ENCODE data around the gene CHST15. TPM values are rescaled to one million over a fixed set of nuclear protein-coding genes. Genes with fewer than 3 reads are reported as not detected.

CHST15 gene
- total RNA-seq, 1 donor from 2014 or later, result 4.5 TPM

DNA sequence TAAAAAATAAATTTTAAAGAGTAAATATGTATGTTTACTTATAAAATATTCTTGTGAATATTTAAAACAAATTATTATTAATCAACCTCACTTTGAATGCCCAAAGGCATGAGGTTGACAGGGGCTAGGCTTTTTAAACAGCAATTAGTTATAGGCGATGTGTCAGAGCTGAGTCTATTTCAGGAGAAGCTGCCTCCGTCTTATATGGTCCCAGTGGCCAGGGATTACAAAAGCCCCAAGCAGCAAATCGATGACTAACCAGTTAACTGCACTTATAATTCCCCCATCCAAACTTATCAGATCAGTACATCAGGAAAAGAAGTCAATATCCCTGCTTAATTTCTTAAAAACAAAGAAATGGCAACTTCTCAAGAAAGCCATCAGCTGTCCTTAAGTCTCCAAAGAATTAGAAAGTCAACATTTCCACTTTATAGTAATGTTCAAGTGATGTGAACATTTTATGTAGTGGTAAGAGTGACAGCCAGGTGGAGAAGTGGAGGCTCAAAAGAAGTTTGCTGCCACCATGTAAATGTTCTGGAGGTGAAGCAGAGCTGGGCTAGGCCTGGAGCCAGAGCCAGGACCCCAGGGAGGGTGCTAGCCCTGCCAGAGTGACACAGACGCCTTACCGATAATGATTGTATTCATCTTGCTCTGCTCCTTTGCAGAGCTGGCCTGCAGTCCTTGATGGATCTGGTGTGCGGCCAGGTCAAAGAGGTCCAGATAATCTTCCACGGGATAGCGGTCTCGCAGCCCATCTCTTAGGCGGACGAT is 51.5 kb downstream of the CHST15 start:
- intact Hi-C loops (cut with micrococcal nuclease), result no loop called here

DNA sequence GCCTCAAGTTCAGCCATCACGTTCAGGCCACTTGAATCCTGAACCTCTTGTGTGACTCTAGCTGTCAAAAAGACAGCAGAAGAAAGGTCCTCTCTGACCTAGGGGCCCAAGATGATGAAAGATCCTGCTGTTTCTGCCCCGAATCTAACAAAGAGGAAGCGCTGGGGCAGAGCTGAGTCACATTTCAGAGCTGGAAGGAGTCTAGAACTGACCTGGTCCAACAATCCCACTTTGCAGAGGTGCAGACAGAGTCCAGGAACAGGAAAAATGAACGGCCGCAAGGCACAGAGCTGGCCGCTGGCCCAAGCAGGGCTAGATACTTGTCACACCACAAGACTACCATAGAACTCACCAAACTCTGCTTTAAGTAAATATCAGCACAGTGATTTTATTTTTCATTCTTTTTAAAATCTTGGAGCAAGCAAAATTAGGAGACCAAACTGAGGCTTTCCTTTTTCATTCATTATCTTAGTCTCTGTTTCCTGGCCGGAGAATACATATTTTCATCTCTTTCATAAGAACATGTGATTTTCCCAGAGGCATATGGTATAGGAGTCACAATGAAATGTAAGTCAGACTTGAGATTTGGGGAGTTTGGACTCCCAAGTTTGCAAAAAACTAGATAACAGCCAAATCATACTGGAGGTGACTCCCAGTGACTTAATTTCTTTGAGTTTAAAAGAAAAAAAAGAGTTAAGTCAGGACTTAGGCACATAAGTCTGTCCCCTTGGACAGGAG is 52.8 kb downstream of the CHST15 start:
- Histone ChIP-seq H3K36me3 (peaks cover 4% of the 10 kb centered on the region), H3K4me1 (peaks cover 8% of the 10 kb centered on the region), H3K4me3 (no peak overlapping the region), H3K27ac (replicated peaks) (no peak overlapping the region), H3K27me3 (ENCODE audit: low read depth) (peaks cover 2% of the 10 kb centered on the region), H3K9me3 (replicated peaks) (no peaks in the 10 kb centered on the region)
- intact Hi-C loops (cut with micrococcal nuclease), result no loop called here
- TF ChIP-seq, protein P1, sequence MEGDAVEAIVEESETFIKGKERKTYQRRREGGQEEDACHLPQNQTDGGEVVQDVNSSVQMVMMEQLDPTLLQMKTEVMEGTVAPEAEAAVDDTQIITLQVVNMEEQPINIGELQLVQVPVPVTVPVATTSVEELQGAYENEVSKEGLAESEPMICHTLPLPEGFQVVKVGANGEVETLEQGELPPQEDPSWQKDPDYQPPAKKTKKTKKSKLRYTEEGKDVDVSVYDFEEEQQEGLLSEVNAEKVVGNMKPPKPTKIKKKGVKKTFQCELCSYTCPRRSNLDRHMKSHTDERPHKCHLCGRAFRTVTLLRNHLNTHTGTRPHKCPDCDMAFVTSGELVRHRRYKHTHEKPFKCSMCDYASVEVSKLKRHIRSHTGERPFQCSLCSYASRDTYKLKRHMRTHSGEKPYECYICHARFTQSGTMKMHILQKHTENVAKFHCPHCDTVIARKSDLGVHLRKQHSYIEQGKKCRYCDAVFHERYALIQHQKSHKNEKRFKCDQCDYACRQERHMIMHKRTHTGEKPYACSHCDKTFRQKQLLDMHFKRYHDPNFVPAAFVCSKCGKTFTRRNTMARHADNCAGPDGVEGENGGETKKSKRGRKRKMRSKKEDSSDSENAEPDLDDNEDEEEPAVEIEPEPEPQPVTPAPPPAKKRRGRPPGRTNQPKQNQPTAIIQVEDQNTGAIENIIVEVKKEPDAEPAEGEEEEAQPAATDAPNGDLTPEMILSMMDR (IDR thresholded peaks at IDR 0.05; ENCODE audit: borderline replicate concordance), result no peak
- no peak for DNase-seq

More for the DNA sequence above, 51.5 kb downstream of the CHST15 start:
- Histone ChIP-seq H3K27ac (replicated peaks) (no peak overlapping the region), H3K4me1 (peaks cover 8% of the 10 kb centered on the region), H3K9me3 (replicated peaks) (peaks cover 9% of the 10 kb centered on the region), H3K27me3 (ENCODE audit: low read depth) (peaks cover 7% of the 10 kb centered on the region), H3K4me3 (no peak overlapping the region), H3K36me3 (peaks cover 2% of the 10 kb centered on the region)
- TF ChIP-seq, protein P1 (IDR thresholded peaks at IDR 0.05; ENCODE audit: borderline replicate concordance), result no peak
- DNase-seq, result no peak

DNA sequence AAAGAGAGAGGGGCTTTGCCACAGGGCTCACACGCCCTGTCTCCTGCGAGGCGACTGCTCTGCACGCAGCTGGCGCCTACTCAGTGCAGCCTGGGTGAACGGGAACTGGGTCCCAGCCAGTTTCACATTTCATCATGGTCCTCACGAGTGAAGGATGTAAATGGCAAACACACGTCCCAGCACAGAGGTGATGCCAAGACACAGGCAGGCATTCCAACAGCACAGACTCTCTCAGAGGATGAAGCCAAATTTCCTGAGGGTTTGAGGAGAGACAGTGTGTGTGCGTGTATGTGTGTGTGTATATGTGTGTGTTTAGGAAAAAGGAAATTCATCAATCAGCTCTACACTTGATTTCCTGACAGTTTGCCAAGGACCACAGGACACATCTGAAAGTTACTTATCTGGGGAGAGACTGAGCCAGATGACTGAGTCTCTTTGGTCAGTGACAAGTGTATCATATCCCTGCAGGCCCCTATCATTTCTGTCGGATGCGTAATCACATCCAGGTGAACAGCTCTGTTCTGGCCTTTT is 53.9 kb downstream of the CHST15 start:
- no peaks in the 10 kb centered on the region for H3K9me3 ChIP-seq (replicated peaks)
- TF ChIP-seq, protein P1 (IDR thresholded peaks at IDR 0.05; ENCODE audit: borderline replicate concordance), result no peak
- intact Hi-C loops (cut with micrococcal nuclease), result no loop called here
- no peak for DNase-seq
- H3K4me1 ChIP-seq, result peaks cover 8% of the 10 kb centered on the region
- no peaks in the 10 kb centered on the region for H3K27me3 ChIP-seq (ENCODE audit: low read depth)
- no peak overlapping the region for H3K27ac ChIP-seq (replicated peaks)
- no peak overlapping the region for H3K4me3 ChIP-seq
- H3K36me3 ChIP-seq, result peaks cover 4% of the 10 kb centered on the region

DNA sequence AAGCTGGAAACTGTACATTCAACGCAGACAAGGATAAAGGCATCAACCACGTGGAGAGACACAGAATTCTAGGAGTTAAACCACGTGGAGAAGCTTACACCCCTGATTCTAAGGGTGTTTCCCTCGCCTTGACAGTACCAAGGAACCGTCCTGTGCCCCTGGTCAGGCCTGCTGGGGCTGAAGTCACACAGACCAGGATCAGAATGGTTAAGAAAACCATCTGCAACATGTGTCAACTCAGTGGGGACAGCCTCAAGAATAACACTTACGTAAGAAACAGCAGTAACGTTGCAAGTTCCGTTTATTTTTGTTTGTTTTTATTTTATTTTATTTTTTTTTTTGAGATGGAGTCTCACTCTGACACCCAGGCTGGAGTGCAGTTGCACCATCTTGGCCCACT is 55.6 kb downstream of the CHST15 start:
- Histone ChIP-seq H3K9me3 (replicated peaks) (no peaks in the 10 kb centered on the region), H3K4me1 (peaks cover 20% of the 10 kb centered on the region), H3K27ac (replicated peaks) (no peak overlapping the region), H3K36me3 (peaks cover 4% of the 10 kb centered on the region), H3K4me3 (no peak overlapping the region), H3K27me3 (ENCODE audit: low read depth) (no peaks in the 10 kb centered on the region)
- DNase-seq, result no peak
- intact Hi-C loops (cut with micrococcal nuclease), result no loop called here
- TF ChIP-seq, protein P1 (IDR thresholded peaks at IDR 0.05; ENCODE audit: borderline replicate concordance), result no peak

DNA sequence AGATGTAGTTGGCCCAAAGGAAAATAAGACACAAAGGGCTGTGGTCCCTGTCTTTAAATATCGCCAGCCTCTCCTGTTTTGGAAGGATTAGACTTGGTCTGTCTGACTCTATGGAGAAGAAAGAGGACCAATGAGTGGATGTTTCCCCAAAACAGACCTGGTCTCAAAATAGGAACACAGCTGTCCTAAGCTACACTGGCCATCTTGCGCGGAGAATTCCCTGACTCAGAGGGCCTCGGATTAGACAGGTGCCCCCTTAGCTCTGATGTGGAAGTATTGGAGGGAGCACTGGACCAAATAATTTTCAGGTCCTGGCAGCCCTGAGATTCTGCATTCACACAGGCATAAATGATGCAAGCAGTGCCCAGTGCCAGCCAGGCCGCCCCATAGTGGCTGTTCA is 56.1 kb downstream of the CHST15 start:
- Histone ChIP-seq H3K27ac (replicated peaks) (no peak overlapping the region), H3K4me1 (peaks cover 20% of the 10 kb centered on the region), H3K36me3 (peaks cover 4% of the 10 kb centered on the region), H3K27me3 (ENCODE audit: low read depth) (no peaks in the 10 kb centered on the region), H3K4me3 (no peak overlapping the region), H3K9me3 (replicated peaks) (no peaks in the 10 kb centered on the region)
- TF ChIP-seq, protein P1 (IDR thresholded peaks at IDR 0.05; ENCODE audit: borderline replicate concordance), result no peak
- intact Hi-C loops (cut with micrococcal nuclease), result no loop called here
- DNase-seq, result no peak
